ENCODE data around the gene CCDC102B.
"Not testable (repeated sequence)": the region's sequence is repeated elsewhere in the genome, so short reads cannot be mapped to it uniquely, and the experiment has no call there.

The CCDC102B gene

GRCh38 chr18:68915061-68915460, 117.2 kb downstream of the CCDC102B start:
- DNase-seq: no peak

- DNase-seq: no peak
These were observed 118.9 kb downstream of the CCDC102B start for GRCh38 chr18:68916734-68917133.

- no peak for DNase-seq
These were observed 120.3 kb downstream of the CCDC102B start for GRCh38 chr18:68918216-68918615.

GRCh38 chr18:68919900-68920299, 122.0 kb downstream of the CCDC102B start:
- no peak for DNase-seq

GRCh38 chr18:68922392-68922791, 124.5 kb downstream of the CCDC102B start:
- no peak for DNase-seq

- DNase-seq: no peak
These were observed 127.4 kb downstream of the CCDC102B start for GRCh38 chr18:68925268-68925667.

- DNase-seq: no peak
These were observed 131.1 kb downstream of the CCDC102B start for GRCh38 chr18:68928762-68929675.

GRCh38 chr18:68935686-68936085, 137.8 kb downstream of the CCDC102B start:
- no peak for DNase-seq

GRCh38 chr18:68937029-68937599, 139.2 kb downstream of the CCDC102B start:
- DNase-seq: no peak

- DNase-seq: no peak
These were observed 142.2 kb downstream of the CCDC102B start for GRCh38 chr18:68940039-68940438.

- DNase-seq: no peak
These were observed 142.9 kb downstream of the CCDC102B start for GRCh38 chr18:68940754-68941153.

- DNase-seq: no peak
These were observed 144.3 kb downstream of the CCDC102B start for GRCh38 chr18:68942230-68942629.

GRCh38 chr18:68943861-68944260, 146.0 kb downstream of the CCDC102B start:
- not testable (repeated sequence) for DNase-seq

- DNase-seq: no peak
These were observed 146.4 kb downstream of the CCDC102B start for GRCh38 chr18:68944330-68944729.

GRCh38 chr18:68944826-68945225, 146.9 kb downstream of the CCDC102B start:
- DNase-seq: no peak

- no peak for DNase-seq
These were observed 150.7 kb downstream of the CCDC102B start for GRCh38 chr18:68948622-68949021.

- no peak for DNase-seq
These were observed 156.9 kb downstream of the CCDC102B start for GRCh38 chr18:68954738-68955137.

- no peak for DNase-seq
These were observed 158.8 kb downstream of the CCDC102B start for GRCh38 chr18:68956650-68957049.

GRCh38 chr18:68960355-68960754, 162.5 kb downstream of the CCDC102B start:
- no peak for DNase-seq

- no peak for DNase-seq
These were observed 164.7 kb downstream of the CCDC102B start for GRCh38 chr18:68962623-68963022.

- DNase-seq: no peak
These were observed 167.9 kb downstream of the CCDC102B start for GRCh38 chr18:68965817-68966216.

GRCh38 chr18:68969027-68969426, 171.1 kb downstream of the CCDC102B start:
- no peak for DNase-seq

- DNase-seq: no peak
These were observed 174.3 kb downstream of the CCDC102B start for GRCh38 chr18:68972176-68972575.

- no peak for DNase-seq
These were observed 181.9 kb downstream of the CCDC102B start for GRCh38 chr18:68979737-68980136.

Data from activated gamma-delta T cell (primary cell).